RPMI8226 (cell line): Measurements from ENCODE around the gene OSBPL3.

Experiments used
- DNase-seq: peaks from one replicate; pipeline ENCODE4 v3.0.0-alpha.2; 2015

OSBPL3 gene

GRCh38 chr7:24888653-24889052 is 91.3 kb downstream of the OSBPL3 start:
- no peak for DNase-seq

GRCh38 chr7:24885716-24886115 is 94.3 kb downstream of the OSBPL3 start:
- DNase-seq, result no peak

GRCh38 chr7:24885305-24885704 is 94.7 kb downstream of the OSBPL3 start:
- no peak for DNase-seq

- no peak for DNase-seq
These were observed 95.6 kb downstream of the OSBPL3 start for GRCh38 chr7:24884401-24884800.

GRCh38 chr7:24883622-24884013 is 96.4 kb downstream of the OSBPL3 start:
- DNase-seq, result no peak

GRCh38 chr7:24882989-24883621 is 96.9 kb downstream of the OSBPL3 start:
- DNase-seq, result no peak

- DNase-seq, result no peak
These were observed 98.4 kb downstream of the OSBPL3 start for GRCh38 chr7:24881623-24882022.

- DNase-seq, result no peak
These were observed 99.1 kb downstream of the OSBPL3 start for GRCh38 chr7:24880886-24881285.

- DNase-seq, result no peak
These were observed 100.7 kb downstream of the OSBPL3 start for GRCh38 chr7:24879291-24879690.

GRCh38 chr7:24877790-24878311 is 102.1 kb downstream of the OSBPL3 start:
- DNase-seq, result peak; percentile 92

GRCh38 chr7:24874791-24875190 is 105.2 kb downstream of the OSBPL3 start:
- DNase-seq, result no peak

GRCh38 chr7:24873944-24874343 is 106.0 kb downstream of the OSBPL3 start:
- no peak for DNase-seq

- DNase-seq, result peak; percentile 82
These were observed 108.2 kb downstream of the OSBPL3 start for GRCh38 chr7:24871770-24872169.

GRCh38 chr7:24870766-24871165 is 109.2 kb downstream of the OSBPL3 start:
- DNase-seq, result no peak

- no peak for DNase-seq
These were observed 110.4 kb downstream of the OSBPL3 start for GRCh38 chr7:24869572-24869971.

- no peak for DNase-seq
These were observed 111.2 kb downstream of the OSBPL3 start for GRCh38 chr7:24868741-24869140.

GRCh38 chr7:24866004-24866615 is 113.9 kb downstream of the OSBPL3 start:
- DNase-seq, result no peak

- DNase-seq, result no peak
These were observed 115.7 kb downstream of the OSBPL3 start for GRCh38 chr7:24864214-24864817.

- DNase-seq, result no peak
These were observed 116.4 kb downstream of the OSBPL3 start for GRCh38 chr7:24863626-24864025.

- DNase-seq, result no peak
These were observed 117.5 kb downstream of the OSBPL3 start for GRCh38 chr7:24862461-24862860.

GRCh38 chr7:24861336-24861735 is 118.6 kb downstream of the OSBPL3 start:
- DNase-seq, result no peak

- DNase-seq, result no peak
These were observed 119.4 kb downstream of the OSBPL3 start for GRCh38 chr7:24860611-24861010.

GRCh38 chr7:24858108-24858977 is 121.6 kb downstream of the OSBPL3 start:
- DNase-seq, result no peak
